ENCODE data around the gene ZDHHC7. TPM values are rescaled to one million over a fixed set of nuclear protein-coding genes. Genes with fewer than 3 reads are reported as not detected.

Gene ZDHHC7
- total and polyA plus RNA-seq, 9 of the 15 experiments (the other 6 are each of a cell fraction or from before 2014, with no cell fraction given), result 1.7 to 49.7 (median 37.4) TPM

DNA sequence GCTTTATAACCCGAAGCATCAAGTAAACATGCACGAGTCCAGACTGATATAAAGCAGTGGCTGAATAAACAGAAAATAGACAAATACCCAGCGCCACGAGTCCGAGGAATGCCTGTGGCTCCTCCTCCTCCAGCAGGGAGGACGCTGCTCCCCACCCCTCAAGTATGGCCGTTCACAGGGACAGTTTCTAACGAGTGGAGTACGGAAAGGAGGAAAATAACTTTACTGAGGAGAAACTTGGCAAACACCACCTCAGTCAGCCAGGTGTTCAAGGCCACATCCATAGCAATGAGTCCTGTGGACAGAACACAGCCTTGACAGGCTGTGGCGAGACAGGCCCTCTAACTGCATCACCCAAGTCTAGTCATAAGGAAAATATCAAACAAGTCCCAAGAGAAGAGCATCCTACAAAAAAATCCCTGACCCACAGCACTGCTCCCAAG, 9.2 kb downstream of the ZDHHC7 start (continued):
- no peak for TF ChIP-seq NR4A1 (CRISPR knock-in tag; IDR thresholded peaks at IDR 0.05)
- TF ChIP-seq NR4A1 (tag; IDR thresholded peaks at IDR 0.05), result no peak
- TF ChIP-seq ZBTB43 (CRISPR knock-in tag; IDR thresholded peaks at IDR 0.05), result no peak
- TF ChIP-seq XRCC3 (IDR thresholded peaks at IDR 0.05), result no peak
- TF ChIP-seq, protein P1, sequence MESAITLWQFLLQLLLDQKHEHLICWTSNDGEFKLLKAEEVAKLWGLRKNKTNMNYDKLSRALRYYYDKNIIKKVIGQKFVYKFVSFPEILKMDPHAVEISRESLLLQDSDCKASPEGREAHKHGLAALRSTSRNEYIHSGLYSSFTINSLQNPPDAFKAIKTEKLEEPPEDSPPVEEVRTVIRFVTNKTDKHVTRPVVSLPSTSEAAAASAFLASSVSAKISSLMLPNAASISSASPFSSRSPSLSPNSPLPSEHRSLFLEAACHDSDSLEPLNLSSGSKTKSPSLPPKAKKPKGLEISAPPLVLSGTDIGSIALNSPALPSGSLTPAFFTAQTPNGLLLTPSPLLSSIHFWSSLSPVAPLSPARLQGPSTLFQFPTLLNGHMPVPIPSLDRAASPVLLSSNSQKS (CRISPR knock-in tag; IDR thresholded peaks at IDR 0.05), result no peak
- TF ChIP-seq, protein P2, sequence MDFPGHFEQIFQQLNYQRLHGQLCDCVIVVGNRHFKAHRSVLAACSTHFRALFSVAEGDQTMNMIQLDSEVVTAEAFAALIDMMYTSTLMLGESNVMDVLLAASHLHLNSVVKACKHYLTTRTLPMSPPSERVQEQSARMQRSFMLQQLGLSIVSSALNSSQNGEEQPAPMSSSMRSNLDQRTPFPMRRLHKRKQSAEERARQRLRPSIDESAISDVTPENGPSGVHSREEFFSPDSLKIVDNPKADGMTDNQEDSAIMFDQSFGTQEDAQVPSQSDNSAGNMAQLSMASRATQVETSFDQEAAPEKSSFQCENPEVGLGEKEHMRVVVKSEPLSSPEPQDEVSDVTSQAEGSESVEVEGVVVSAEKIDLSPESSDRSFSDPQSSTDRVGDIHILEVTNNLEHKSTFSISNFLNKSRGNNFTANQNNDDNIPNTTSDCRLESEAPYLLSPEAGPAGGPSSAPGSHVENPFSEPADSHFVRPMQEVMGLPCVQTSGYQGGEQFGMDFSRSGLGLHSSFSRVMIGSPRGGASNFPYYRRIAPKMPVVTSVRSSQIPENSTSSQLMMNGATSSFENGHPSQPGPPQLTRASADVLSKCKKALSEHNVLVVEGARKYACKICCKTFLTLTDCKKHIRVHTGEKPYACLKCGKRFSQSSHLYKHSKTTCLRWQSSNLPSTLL (IDR thresholded peaks at IDR 0.05), result no peak
- no peak for TF ChIP-seq CHAMP1 (IDR thresholded peaks at IDR 0.05)

Data from K562 (cell line).